GM19035 (cell line): ENCODE measurements around the gene KASH5.
"Not testable (repeated sequence)": the region's sequence is repeated elsewhere in the genome, so short reads cannot be mapped to it uniquely, and the experiment has no call there.

Experiments used
- ATAC-seq: cut with Tn5 transposase; IDR thresholded peaks from one replicate; pipeline ENCODE4 v1.9.1; 2021; ENCODE audit not compliant: unreplicated experiment

Gene KASH5

DNA sequence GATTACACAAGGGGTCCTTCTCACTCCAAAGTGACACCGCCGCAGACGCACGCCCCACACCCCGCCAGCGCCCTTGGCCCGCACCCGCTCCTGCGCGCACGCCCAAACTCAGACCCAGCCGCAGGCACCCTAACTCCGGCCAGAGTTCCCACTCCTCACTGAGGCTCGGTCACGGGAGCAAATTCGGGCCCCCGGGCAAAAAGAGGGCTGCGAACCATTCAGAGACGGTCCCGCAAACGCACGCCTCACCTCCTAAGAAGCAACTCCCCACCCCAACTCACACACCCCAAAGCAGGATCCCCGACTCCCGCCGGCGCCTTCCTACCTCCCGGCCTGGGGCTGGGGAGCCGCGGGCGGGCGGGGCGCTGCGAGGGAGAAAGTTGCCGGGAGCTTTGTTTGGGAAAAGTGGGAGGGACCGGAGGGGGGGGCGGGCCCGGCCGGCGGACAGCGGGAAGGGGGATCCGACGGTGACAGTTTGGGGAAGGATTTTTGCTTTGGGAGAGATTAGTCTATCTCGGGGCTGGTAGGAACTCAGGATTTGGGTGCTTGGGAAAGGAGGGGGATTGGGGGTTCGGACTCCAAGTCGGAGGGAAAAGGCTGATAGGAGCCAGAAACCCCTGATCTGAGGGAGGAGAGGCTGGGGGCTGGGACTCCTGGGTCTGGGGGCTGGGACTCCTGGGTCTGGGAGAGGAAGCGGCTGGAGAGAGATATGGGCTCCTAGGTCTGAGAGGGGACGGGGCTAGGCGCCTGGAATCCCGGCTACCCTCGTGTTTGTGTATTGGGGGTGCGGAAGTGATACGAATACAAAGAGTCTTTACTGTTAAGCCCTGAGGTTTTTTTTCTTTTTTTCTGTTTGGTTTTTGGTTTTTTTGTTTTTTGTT, 25.8 kb upstream of the KASH5 start, which contains the start of gene TEAD2:
TEAD2 (minus strand) TSS at position 369 of the 881 bp plus-strand sequence. CDS start 2,341 bp downstream, outside the sequence.
- no peak for ATAC-seq

DNA sequence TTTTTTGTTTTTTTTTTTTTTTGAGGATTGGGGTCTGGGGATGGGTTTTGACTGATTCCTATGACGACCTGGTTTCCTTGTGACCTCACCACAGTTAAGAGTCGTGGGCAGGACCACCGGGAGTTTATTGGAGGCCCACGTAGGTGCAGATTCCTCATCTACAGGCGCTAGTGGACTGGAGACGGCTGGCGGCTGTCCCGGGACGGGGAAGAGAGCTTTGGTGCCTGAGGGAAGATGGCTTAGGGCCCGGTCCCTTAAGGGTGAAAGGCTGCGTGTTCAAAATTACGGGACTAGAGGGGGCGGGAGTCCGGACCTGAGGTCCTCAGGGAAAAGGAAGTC, 25.2 kb upstream of the KASH5 start:
- ATAC-seq, result no peak

DNA sequence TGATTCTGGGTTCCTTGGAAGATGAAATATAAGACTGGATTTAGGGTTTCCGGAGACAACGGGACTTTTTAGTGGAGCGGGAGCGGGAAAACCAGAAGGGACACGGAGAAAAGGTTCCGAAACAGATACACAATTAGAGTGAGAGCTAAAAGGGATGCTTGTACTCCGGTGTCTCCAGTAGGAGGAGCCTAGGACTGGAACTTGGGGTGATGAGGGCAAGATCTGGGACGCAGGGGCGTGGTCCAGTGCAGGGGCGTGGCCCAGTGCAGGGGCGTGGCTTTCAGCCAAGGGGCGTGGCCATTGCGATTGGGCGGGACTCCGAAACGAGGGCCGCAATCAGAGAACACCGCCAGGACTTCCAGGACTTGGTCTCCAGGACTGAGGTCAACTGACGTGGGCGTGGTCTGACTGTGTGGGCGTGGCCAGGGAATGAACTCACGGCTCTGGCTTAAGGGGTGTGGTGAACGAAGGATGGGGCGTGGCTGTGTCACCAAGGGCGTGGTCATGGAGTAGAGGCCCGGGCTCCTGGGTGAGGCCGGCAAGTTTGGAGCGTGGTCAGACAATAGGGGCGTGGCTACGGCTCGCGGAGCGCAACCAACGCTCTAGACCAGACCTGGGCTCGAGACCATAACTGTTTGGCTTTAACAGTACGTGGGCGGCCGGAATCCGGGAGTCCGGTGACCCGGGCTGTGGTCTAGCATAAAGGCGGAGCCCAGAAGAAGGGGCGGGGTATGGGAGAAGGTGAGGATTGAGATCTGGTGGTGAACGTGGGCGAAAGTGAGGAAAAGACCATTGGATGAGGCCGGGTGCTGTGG, 24.6 kb upstream of the KASH5 start, which contains the start of gene DKKL1:
DKKL1 (plus strand) TSS at position 610 of the 815 bp plus-strand sequence; CDS start at position 732, 122 bp downstream.
- peak; percentile 75 for ATAC-seq

DNA sequence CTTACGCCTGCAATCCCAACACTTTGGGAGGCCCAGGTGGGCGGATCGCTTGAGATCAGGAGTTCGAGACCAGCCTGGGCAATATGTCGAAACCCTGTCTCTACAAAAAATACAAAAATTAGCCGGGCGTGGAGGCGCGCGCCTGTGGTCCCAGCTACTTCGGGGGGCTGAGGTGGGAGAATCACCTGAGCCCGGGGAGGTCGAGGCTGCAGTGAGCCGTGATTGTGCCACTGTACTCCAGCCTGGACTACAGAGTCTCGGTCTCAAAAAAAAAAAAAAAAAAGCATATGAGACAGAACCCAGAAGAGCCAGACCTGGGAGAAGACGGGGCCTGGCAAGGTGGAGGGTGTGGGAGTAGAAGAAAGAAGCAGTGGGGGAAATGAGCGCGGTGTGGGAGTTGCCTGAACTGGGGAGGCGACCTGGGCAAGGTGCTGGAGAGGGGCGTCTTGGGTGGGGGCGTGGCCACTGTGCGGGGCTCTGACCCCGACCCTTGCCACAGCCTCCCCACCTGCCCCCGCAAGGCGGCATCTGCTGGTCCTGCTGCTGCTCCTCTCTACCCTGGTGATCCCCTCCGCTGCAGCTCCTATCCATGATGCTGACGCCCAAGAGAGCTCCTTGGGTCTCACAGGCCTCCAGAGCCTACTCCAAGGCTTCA, 23.8 kb upstream of the KASH5 start:
- no peak for ATAC-seq

DNA sequence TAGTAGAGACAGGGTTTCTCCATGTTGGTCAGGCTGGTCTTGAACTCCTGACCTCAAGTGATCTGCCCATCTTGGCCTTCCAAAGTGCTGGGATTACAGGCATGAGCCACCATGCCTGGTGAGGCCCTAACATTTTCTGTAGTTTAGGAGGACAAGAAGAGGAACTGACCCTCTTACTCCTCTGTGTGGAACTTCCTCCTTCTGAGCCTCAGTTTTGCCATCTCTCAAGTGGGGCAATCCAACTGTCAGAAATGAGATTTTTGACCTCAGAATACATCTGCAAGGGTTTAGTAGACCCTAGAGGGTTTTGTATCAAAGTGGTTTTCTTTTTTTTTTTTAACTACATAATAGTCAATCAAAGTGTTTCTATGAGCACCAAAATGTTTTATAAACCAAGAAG, 21.9 kb upstream of the KASH5 start:
- ATAC-seq, result no peak

DNA sequence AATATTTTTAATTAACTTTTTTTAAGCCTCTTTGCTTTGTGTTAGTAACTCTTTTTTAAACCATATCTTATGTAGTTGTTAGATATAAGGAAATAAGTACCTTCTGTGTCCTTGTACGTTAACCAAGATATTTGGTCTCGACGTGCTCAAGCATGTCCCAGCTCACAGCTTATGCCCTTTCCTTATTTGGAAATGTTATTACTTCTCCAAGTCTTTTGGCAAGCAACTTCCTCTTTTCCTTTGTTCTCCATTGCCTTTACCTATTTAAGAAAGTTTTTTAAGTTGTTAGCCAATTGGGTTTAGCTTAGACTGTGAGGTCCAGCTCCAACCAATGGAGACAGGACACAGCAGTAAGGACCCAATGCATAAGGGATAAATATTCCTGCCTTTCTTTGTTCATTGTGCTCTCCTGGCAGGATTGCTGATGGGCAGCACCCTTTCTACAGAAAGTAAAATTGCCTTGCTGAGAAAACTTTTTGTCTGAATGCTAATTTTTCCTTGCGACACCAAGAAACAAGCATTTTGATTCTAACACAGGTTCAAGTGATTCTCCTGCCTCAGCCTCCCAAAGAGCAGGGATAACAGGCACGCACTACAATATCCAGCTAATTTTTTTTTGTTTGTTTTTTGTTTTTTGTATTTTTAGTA, 19.2 kb upstream of the KASH5 start:
- ATAC-seq, result no peak

DNA sequence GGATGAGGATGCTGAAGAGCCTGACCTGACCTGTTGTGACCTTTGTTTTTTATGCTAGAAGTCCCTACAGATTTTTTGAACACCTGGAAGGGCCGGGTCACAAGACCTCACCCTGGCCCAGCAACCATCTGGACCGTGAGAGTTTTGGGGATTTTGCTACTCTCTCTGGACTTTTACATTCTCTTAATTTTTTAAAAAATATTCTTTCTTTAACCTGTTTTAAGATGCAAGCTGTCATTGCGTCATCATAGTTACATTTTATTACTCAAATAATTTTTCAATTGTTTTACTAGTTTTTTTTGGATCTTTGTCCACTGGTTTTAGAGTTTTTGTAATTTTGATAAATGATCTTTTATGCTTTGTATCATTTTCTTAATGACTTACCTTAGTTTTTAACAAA, 16.9 kb upstream of the KASH5 start:
- ATAC-seq, result no peak

DNA sequence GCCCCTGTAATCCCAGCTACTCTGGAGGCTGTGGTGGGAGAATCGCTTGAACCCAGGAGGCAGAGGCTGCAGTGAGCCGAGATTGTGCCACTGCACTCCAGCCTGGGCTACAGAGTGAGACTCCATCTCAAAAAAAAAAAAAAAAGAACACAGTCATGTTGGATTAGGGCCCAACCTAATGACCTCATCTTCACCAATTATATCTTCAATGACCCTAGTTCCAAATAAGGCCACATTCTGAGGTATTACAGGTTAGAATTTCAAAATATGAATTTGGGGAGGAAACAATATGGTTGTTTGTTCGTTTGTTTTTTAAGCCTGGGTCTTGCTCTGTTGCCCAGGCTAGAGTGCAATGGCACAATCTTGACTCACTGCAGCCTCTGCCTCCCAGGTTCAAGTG, 14.9 kb upstream of the KASH5 start:
- not testable (repeated sequence) for ATAC-seq

DNA sequence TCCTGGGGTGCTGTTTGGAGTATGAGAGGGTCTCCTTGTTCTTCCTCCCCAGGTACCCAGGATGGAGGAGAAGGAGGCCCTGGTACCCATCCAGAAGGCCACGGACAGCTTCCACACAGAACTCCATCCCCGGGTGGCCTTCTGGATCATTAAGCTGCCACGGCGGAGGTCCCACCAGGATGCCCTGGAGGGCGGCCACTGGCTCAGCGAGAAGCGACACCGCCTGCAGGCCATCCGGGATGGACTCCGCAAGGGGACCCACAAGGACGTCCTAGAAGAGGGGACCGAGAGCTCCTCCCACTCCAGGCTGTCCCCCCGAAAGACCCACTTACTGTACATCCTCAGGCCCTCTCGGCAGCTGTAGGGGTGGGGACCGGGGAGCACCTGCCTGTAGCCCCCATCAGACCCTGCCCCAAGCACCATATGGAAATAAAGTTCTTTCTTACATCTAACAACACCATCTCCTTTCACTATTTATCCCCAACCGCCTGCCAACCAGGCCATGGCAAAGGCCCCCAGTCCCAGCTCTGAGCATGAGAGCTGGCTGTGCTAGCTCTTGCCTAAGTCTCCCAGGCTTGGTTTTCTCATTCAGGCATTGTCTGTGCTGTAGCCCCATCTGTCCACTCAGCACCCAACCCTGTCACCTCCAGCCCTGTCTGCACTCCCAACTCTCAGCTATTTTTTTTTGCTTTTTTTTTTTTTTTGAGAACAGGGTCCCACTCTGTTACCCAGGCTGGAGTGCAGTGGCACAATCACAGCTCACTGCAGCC, 13.2 kb upstream of the KASH5 start:
- no peak for ATAC-seq

DNA sequence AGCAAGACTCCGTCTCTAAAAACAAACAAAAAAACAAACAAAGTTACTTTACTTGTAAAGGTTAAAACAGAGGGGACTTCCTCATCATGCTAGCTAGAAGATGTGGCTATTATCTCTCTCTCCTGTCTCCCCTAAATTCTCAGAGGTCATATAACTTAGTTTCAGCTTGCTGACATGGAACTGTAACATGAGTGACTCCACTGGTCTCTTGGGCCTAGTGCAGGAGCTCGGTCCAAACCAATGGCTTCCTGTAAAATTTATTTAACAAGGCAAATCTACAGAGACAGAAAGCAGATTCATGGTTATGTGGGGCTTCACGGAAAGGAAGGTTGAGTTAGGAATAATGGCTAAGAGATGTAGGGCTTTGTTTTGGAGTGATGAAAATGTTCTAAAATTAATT, 9.5 kb upstream of the KASH5 start:
- ATAC-seq, result no peak

DNA sequence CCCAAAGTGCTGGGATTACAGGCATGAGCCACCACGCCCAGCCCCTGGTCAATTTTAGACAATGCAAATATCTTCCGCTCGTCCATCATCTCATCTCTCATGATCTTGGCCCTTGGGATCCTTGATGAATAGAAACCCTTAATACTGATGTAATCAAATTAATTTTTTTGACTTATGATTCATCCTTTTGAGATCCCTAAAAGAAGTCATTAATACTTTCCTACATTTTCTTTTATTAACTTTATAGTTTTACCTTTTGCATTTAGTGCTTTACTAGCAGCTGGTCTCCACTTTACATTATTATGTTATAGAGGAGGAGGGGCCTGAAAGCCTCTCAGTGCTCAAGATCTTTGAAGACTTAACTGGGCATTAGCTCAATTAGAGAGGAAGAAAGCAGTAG, 7.7 kb upstream of the KASH5 start:
- ATAC-seq, result no peak

DNA sequence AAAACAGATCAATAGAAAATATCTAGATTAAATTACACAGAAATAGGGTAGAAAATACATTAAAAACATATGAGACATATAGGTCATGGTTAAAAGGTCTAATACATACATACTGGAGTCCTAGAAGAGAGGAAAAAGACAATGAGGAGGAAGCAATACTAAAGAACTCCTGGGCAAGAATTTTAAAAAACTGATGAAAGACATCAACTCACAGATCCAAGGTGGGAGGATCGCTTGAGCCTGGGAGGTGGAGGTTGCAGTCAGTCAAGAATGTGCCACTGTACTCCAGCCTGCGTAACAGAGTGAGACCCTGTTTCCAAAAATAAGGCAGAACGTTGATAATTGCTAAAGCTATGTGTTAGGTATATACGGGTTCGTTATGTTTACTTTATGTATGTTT, 5.4 kb upstream of the KASH5 start:
- no peak for ATAC-seq

DNA sequence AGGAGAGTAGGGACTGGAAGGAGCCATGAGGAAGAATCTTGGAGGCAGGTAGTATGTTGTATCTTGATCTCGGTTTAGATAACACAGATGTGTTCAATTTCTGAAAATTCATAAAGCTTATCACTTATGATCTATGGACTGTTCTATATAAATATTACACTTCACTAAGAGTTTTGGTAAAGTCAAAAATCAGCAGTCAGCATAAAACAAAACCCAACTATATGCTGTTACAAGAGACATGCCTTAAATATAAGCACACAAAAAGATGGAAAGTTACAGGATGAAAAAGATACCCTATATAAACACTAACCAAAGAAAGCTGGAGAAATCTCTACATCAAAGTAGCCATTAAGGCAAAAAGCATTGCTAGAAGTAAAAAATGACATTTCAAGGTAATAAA, 4.5 kb upstream of the KASH5 start:
- no peak for ATAC-seq

DNA sequence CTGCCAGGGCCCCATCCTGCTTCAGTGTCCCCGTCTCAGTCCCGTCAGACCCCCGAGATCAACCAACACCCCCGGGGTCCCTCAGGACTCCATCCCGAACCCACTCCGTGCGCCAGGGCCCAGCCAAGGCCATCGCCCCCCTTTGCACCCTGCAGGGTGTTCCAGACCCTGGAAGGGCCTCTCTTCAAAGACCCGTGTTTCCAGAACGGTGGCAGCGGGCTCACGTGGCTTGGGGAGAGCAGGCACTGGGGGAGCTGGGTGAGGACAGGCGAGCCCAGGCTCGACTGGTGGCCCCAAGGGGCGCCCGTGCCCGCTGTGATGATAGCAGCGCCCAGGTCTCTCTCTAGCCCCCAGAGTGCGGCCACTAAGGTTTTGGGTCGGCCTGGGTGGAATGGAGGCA, 1.4 kb downstream of the KASH5 start:
- no peak for ATAC-seq

DNA sequence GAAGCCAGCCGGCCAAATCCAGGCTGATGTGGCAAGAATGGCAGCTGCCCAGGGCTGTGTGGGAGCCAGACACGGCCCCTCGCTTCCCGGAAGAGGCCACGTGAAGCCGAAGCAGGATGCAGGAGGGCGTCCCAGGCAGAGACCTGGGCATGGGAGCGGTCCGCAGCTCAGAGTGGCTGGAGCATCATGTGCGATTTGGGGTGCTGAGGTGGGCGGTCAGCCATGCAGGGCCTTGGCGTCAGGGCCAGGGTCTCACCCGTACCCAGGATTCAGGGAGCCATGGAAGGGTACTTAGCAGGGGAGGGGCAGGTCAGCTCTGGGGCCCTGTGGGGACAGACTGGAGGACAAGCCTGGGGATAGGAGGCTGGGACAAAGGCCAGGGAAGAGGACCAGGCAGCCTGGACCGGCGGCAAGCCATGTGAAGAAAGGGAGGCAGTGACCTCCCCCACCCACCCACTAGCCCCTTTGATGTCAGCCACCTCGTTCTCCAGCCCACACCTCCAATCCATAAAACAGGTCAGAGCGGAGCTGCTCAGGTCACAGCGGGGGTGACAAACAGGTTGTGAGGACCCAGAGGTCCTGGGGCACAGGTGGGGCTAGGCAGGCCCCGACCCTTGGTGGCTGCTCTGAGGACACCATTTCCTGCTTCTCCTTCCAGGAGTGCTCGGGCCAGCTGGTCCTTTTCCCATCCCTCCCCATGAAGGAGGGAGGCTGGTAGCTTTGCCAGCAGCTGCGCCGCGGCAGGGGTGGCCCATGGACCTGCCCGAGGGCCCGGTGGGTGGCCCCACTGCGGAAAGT, 2.3 kb downstream of the KASH5 start:
- no peak for ATAC-seq

DNA sequence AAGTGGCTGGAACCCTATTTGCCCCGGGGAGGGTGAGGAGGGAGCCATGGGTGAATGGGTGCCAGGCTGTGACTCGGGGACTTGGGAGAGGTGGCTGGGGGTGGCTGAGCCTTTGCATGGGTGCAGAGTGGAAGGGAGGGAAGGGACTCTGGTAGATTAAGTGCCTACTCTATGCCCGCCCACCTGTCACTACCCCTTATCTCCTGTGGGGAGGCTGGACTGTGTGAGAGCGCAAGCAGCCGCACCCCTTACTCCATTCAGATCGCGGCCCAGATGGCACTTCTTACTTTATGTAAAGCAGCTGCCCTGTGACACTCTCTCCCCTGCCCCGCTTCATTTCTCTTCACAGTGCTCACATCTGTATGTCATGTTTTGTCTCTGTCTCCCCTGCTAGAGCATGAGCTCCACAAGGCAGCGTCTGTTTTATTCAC, 2.9 kb downstream of the KASH5 start:
- ATAC-seq, result no peak

DNA sequence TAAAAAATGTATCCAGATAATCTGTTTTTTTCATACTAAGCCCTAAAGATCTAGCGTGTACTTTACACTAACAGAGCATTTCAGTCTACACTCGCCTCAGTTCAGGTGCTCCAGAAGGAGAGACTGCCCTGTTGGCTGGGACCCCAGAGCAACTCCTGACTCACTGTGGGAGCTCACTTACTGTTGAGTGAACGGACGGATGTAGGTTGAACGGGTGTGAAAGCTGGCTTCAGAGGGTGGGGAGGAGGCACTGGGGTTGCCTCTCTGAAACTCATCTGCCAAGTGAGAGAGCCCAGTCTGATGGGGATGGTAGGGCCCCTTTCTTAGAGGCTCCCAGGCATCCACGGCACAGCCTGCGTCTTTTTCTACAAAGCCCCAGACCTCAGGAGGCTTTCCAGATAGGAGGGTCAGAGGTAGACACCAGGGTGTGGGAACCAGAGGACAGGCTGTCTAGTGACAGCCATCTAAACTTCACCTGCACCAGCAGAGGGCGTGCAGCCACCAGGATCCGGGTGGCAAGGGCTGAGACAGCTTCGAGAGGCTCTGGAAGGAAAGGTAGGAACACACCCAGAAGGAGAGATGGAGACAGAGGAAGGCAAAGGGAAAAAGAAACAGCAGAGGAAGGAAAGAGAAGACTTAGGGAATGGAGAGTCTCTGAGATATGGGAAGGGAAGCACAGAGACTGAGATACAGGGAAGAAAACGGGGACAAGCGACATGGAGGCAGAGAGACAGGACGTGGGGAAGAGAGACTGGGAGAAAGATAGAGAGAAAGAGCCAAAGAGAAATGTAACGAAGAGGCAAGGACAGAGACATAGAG, 3.7 kb downstream of the KASH5 start:
- no peak for ATAC-seq

DNA sequence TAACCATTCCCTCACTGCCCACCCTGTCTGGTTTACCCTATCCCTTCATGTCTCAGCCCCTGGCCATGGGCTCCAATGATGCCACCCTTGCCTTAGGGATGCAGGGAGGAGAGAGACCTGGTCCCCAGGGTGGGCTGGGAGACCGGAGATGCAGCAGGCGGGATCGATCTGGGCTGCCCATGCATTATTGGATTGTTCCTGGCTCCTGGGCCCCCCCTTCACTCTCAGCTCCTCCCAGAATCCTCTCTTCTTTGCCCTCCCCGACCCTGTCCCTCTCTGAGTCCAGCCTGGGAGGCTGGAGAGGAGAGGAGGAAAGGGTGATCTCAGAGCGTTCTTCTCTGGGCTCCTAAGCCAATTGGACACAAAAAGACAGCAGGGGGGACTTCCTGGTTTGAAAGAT, 5.8 kb downstream of the KASH5 start:
- no peak for ATAC-seq
